Osteocyte (in vitro differentiated cells): Measurements from ENCODE around the gene BACH2. TPM values are rescaled to one million over a fixed set of nuclear protein-coding genes. Genes with fewer than 3 reads are reported as not detected.

Source experiments
- DNase-seq: peaks from one replicate; pipeline ENCODE4 v3.0.0; 2021; ENCODE audit warnings: mixed read lengths; ENCODE audit not compliant: unreplicated experiment; ENCODE audit errors: extremely low spot score
- H3K27ac Mint-ChIP-seq: one replicate; pipeline ENCODE4 v1.8.0; 2021; ENCODE audit warnings: mild to moderate bottlenecking, mixed read lengths; ENCODE audit not compliant: unreplicated experiment
- H3K27me3 Mint-ChIP-seq: one replicate; pipeline ENCODE4 v1.8.0; 2021; ENCODE audit warnings: mixed read lengths; ENCODE audit not compliant: unreplicated experiment
- H3K36me3 Mint-ChIP-seq: one replicate; pipeline ENCODE4 v1.8.0; 2021; ENCODE audit warnings: mixed read lengths; ENCODE audit not compliant: unreplicated experiment
- H3K4me1 Mint-ChIP-seq: one replicate; pipeline ENCODE4 v1.8.0; 2021; ENCODE audit warnings: mixed read lengths; ENCODE audit not compliant: unreplicated experiment
- H3K4me3 Mint-ChIP-seq: one replicate; pipeline ENCODE4 v1.8.0; 2021; ENCODE audit warnings: mild to moderate bottlenecking, moderate library complexity, mixed read lengths; ENCODE audit not compliant: unreplicated experiment
- H3K9me3 Mint-ChIP-seq: one replicate; pipeline ENCODE4 v1.8.0; 2021; ENCODE audit warnings: mixed read lengths; ENCODE audit not compliant: unreplicated experiment
- CTCF ChIP-seq: fragments of 200-600 bp; sonication (generic); IDR thresholded peaks from 2 replicates; pipeline ENCODE4 v1.5.0; 2021; ENCODE audit warnings: antibody characterized with exemption, mild to moderate bottlenecking, moderate library complexity
- total RNA-seq: library from RNA; stranded (reverse); gene quantifications from 2 replicates; pipeline ENCODE4 v1.2.1, GENCODE V29; 2021

BACH2 gene
- total RNA-seq, 1 donor from 2014 or later, result 1.6 TPM

- no peak for TF ChIP-seq CTCF
- Mint-ChIP-seq H3K4me1 (no peaks in the 10 kb centered on the region), H3K36me3 (no peaks in the 10 kb centered on the region), H3K27ac (no peak overlapping the region), H3K27me3 (peaks cover 76% of the 10 kb centered on the region), H3K9me3 (no peaks in the 10 kb centered on the region), H3K4me3 (no peak overlapping the region)
- DNase-seq, result no peak
Measured at GRCh38 chr6:90301816-90302215, 5.2 kb upstream of the BACH2 start.

DNA sequence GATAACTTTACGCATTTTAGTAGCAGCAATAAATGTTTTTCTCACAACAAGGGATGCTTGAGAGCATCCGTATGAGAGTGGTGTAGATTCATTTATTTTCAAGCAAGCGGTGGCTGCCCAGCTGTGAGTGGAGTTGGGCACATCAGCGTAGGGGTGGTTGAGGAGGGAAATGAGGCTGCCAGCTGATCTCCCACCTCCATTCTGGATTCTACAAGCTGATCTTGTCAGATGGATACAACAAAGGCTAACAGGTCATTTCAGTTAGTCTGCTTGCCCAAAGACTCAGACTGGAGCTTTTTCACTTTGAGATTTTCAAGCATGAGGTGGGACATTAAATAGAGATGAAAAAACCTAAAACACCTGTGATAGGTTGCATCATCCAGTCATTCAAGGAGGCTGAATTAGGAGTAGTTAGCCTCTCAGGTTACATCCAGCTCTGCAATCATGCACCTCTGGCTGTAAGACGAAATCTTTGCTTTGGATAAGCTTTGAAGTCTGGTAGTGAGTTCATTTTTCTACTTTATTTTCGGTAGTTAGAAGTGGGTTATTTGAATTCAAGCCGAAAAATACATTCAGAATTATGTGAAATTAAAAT, 1.9 kb upstream of the BACH2 start:
- peak overlapping the region; percentile 68 for H3K4me3 Mint-ChIP-seq
- H3K27me3 Mint-ChIP-seq, result peaks cover 60% of the 10 kb centered on the region
- H3K4me1 Mint-ChIP-seq, result peaks cover 8% of the 10 kb centered on the region
- no peaks in the 10 kb centered on the region for H3K9me3 Mint-ChIP-seq
- no peak for DNase-seq
- H3K36me3 Mint-ChIP-seq, result peaks cover 3% of the 10 kb centered on the region
- TF ChIP-seq CTCF, result no peak
- H3K27ac Mint-ChIP-seq, result no peak overlapping the region

DNA sequence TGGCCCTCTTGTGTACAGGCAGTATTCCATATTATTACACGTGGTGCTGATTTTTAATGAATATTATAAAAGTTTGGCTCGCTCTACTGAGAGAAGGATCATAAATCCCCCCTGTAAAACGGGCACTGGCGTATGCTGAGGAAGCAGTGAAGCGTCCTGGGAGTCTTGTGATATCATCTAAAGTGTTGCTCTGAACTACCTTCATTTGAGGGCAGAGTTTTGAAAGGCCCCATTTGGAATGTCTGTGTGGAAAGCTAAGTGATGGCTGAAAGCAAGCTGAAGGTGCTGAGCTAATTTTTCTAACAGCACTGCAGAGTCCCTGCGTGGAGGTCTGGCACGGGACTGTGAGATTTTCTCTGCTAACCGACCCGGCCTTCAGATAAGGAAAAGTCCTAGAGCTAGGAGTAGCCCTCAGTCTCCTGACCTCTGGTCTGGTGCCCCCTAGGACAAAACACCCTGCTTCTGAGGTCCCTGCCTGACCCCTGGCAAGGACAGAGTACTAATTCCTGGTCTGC, 1.3 kb upstream of the BACH2 start:
- no peak for TF ChIP-seq CTCF
- H3K4me3 Mint-ChIP-seq, result peak overlapping the region; percentile 68

GRCh38 chr6:90297115-90297866, 648 bp upstream of the BACH2 start:
- Mint-ChIP-seq H3K4me1 (peaks cover 8% of the 10 kb centered on the region), H3K27ac (no peak overlapping the region), H3K4me3 (peak overlapping the region; percentile 68), H3K36me3 (peaks cover 3% of the 10 kb centered on the region), H3K9me3 (no peaks in the 10 kb centered on the region), H3K27me3 (peaks cover 61% of the 10 kb centered on the region)
- no peak for DNase-seq
- no peak for TF ChIP-seq CTCF

More for the DNA sequence above, 1.3 kb upstream of the BACH2 start:
- Mint-ChIP-seq H3K9me3 (no peaks in the 10 kb centered on the region), H3K4me1 (peaks cover 8% of the 10 kb centered on the region), H3K27me3 (peaks cover 60% of the 10 kb centered on the region), H3K27ac (no peak overlapping the region), H3K36me3 (peaks cover 3% of the 10 kb centered on the region)
- no peak for DNase-seq

DNA sequence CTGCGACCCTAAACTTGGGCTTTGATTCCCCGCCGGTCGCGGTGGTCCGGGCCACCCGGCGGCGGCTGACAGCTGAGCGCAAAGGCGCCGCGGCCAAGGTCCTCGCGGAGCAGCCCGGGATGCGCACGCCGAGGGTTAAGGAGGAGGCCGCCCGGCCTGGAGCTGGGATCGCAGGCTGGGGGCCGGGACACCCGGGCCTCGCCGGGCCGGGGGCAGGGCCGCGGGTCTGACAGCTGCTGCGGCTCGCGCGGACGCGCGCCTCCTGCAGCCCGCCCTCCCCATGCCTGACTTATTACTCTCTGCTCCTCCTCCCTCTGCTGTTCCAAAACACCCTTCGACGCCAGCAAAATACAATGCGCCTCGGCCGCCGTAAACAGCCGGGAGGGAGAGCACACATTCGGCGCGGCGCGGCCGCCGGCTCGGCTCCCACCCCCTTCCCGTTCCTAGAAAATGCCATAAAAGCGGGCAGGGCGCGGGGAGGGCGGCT, 746 bp downstream of the BACH2 start:
- peak; percentile 22 for TF ChIP-seq CTCF
- peak overlapping the region; percentile 76 for H3K4me3 Mint-ChIP-seq
- peaks cover 3% of the 10 kb centered on the region for H3K36me3 Mint-ChIP-seq
- H3K4me1 Mint-ChIP-seq, result peaks cover 8% of the 10 kb centered on the region
- peaks cover 60% of the 10 kb centered on the region for H3K27me3 Mint-ChIP-seq
- H3K27ac Mint-ChIP-seq, result no peak overlapping the region
- H3K9me3 Mint-ChIP-seq, result no peaks in the 10 kb centered on the region
- no peak for DNase-seq
